ENCODE data around the gene COL16A1.

Gene COL16A1

GRCh38 chr1:31657020-31657804 is 46.6 kb downstream of the COL16A1 start:
- no peaks in the 10 kb centered on the region for H3K27me3 ChIP-seq (ENCODE audit: insufficient read depth, low read length, poor library complexity, severe bottlenecking)
- H3K9me2 ChIP-seq (replicated peaks; ENCODE audit: low read depth, low read length), result no peaks in the 10 kb centered on the region
- no peaks in the 10 kb centered on the region for H3K4me1 ChIP-seq (ENCODE audit: insufficient read depth, low read length, poor library complexity, severe bottlenecking)
- TF ChIP-seq, protein P1, sequence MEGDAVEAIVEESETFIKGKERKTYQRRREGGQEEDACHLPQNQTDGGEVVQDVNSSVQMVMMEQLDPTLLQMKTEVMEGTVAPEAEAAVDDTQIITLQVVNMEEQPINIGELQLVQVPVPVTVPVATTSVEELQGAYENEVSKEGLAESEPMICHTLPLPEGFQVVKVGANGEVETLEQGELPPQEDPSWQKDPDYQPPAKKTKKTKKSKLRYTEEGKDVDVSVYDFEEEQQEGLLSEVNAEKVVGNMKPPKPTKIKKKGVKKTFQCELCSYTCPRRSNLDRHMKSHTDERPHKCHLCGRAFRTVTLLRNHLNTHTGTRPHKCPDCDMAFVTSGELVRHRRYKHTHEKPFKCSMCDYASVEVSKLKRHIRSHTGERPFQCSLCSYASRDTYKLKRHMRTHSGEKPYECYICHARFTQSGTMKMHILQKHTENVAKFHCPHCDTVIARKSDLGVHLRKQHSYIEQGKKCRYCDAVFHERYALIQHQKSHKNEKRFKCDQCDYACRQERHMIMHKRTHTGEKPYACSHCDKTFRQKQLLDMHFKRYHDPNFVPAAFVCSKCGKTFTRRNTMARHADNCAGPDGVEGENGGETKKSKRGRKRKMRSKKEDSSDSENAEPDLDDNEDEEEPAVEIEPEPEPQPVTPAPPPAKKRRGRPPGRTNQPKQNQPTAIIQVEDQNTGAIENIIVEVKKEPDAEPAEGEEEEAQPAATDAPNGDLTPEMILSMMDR (conservative IDR thresholded peaks at IDR 0.05; ENCODE audit: low read length), result no peak
- no peak for TF ChIP-seq EZH2phosphoT487 (IDR thresholded peaks at IDR 0.05; ENCODE audit: borderline replicate concordance)
- H3K79me2 ChIP-seq (ENCODE audit: insufficient read depth, low read length), result no peaks in the 10 kb centered on the region
- no peaks in the 10 kb centered on the region for H4K20me1 ChIP-seq (ENCODE audit: insufficient read depth, low read length, poor library complexity, severe bottlenecking)
- H3K9ac ChIP-seq (ENCODE audit: low read depth, low read length, poor library complexity, severe bottlenecking), result no peak overlapping the region
- no peak overlapping the region for H2AFZ ChIP-seq (ENCODE audit: low read length)
- H3K4me3 ChIP-seq (ENCODE audit: low read length, poor library complexity, severe bottlenecking), result no peak overlapping the region
- no peaks in the 10 kb centered on the region for H3F3A ChIP-seq (ENCODE audit: low read depth)
- no peak overlapping the region for H3K4me2 ChIP-seq (ENCODE audit: low read depth, low read length, poor library complexity, severe bottlenecking)
- H3K9me3 ChIP-seq (ENCODE audit: insufficient read depth, low read depth, low read length), result no peaks in the 10 kb centered on the region
- H3K36me3 ChIP-seq (ENCODE audit: insufficient read depth, low read length), result no peaks in the 10 kb centered on the region

GRCh38 chr1:31655756-31656155 is 48.1 kb downstream of the COL16A1 start:
- Histone ChIP-seq H3K79me2 (ENCODE audit: insufficient read depth, low read length) (no peaks in the 10 kb centered on the region), H3K9me2 (replicated peaks; ENCODE audit: low read depth, low read length) (no peaks in the 10 kb centered on the region), H4K20me1 (ENCODE audit: insufficient read depth, low read length, poor library complexity, severe bottlenecking) (no peaks in the 10 kb centered on the region), H3K4me1 (ENCODE audit: insufficient read depth, low read length, poor library complexity, severe bottlenecking) (no peaks in the 10 kb centered on the region), H3K9me3 (ENCODE audit: insufficient read depth, low read depth, low read length) (no peaks in the 10 kb centered on the region), H3K9ac (ENCODE audit: low read depth, low read length, poor library complexity, severe bottlenecking) (no peak overlapping the region), H3K27me3 (ENCODE audit: insufficient read depth, low read length, poor library complexity, severe bottlenecking) (no peaks in the 10 kb centered on the region), H3K4me2 (ENCODE audit: low read depth, low read length, poor library complexity, severe bottlenecking) (no peak overlapping the region), H3K4me3 (ENCODE audit: low read length, poor library complexity, severe bottlenecking) (no peak overlapping the region), H3K36me3 (ENCODE audit: insufficient read depth, low read length) (no peaks in the 10 kb centered on the region), H3F3A (ENCODE audit: low read depth) (no peaks in the 10 kb centered on the region), H2AFZ (ENCODE audit: low read length) (no peak overlapping the region)
- TF ChIP-seq EZH2phosphoT487 (IDR thresholded peaks at IDR 0.05; ENCODE audit: borderline replicate concordance), result no peak
- TF ChIP-seq, protein P1 (conservative IDR thresholded peaks at IDR 0.05; ENCODE audit: low read length), result no peak

DNA sequence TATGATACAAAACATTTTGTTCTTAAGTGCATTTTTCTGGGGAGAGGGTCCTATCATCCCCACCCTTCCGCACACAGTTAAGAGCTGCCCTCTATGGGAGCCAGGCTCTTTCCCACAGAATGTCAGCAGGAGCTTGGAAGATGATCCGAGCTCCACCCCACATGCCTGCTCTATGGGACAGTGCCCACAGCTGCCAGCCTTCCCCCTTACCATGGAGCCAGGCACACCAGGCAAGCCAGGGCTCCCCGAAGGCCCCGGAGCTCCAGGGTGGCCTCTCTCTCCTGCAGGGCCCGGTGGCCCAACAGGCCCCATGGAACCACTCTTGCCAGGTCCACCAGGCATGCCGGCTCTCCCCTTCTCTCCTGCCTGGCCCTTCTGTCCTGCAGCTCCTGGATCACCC is 48.7 kb downstream of the COL16A1 start:
- Histone ChIP-seq H3K4me1 (ENCODE audit: insufficient read depth, low read length, poor library complexity, severe bottlenecking) (no peaks in the 10 kb centered on the region), H3K79me2 (ENCODE audit: insufficient read depth, low read length) (no peaks in the 10 kb centered on the region), H3K9me2 (replicated peaks; ENCODE audit: low read depth, low read length) (no peaks in the 10 kb centered on the region), H3K4me2 (ENCODE audit: low read depth, low read length, poor library complexity, severe bottlenecking) (no peak overlapping the region), H2AFZ (ENCODE audit: low read length) (no peak overlapping the region), H3F3A (ENCODE audit: low read depth) (no peaks in the 10 kb centered on the region), H3K36me3 (ENCODE audit: insufficient read depth, low read length) (no peaks in the 10 kb centered on the region), H3K9me3 (ENCODE audit: insufficient read depth, low read depth, low read length) (no peaks in the 10 kb centered on the region), H3K9ac (ENCODE audit: low read depth, low read length, poor library complexity, severe bottlenecking) (no peak overlapping the region), H4K20me1 (ENCODE audit: insufficient read depth, low read length, poor library complexity, severe bottlenecking) (no peaks in the 10 kb centered on the region), H3K27me3 (ENCODE audit: insufficient read depth, low read length, poor library complexity, severe bottlenecking) (no peaks in the 10 kb centered on the region), H3K4me3 (ENCODE audit: low read length, poor library complexity, severe bottlenecking) (no peak overlapping the region)
- TF ChIP-seq EZH2phosphoT487 (IDR thresholded peaks at IDR 0.05; ENCODE audit: borderline replicate concordance), result no peak
- TF ChIP-seq, protein P1 (conservative IDR thresholded peaks at IDR 0.05; ENCODE audit: low read length), result no peak

Measured in Loucy (cell line).